Glomerular endothelial cell (primary cell): ENCODE data around the gene FYB2. TPM values are rescaled to one million over a fixed set of nuclear protein-coding genes. Genes with fewer than 3 reads are reported as not detected.

ENCODE experiments used
- DNase-seq: peaks from one replicate; pipeline ENCODE4 v3.0.0-alpha.2; 2011; ENCODE audit warnings: low read depth, low spot score; ENCODE audit errors: extremely low read depth
- total RNA-seq: library from RNA; depleted of rRNA; stranded (reverse); fragments of >200 nt; gene quantifications from 2 replicates; pipeline ENCODE4 v1.2.3, GENCODE V29; 2015

FYB2 gene
- total RNA-seq, 1 donor from 2014 or later, result not detected

DNA sequence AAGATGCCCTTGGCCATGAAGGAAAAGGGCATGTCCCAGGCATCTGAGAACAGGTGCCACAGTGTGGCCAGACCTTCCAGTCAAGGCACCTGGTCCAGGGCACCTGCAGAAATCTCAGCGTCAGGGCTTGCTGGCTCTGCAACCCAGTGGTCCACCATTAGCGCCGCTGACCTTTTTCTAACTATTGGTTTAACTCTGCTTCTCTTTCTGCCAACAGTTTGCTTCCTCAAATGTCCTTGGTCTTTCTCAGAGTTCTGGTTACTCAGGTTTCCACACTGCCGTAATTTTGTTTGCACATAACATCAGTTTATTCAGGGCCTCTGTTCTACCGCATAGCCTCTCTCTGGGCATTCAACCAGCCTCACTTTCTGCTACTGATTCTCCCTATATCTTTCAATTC is 16.5 kb upstream of the FYB2 start:
- DNase-seq, result no peak

GRCh38 chr1:56834137-56834900 is 15.1 kb upstream of the FYB2 start:
- DNase-seq, result no peak

- no peak for DNase-seq
These were observed 13.9 kb upstream of the FYB2 start for GRCh38 chr1:56833088-56833487.

GRCh38 chr1:56831871-56832693 is 12.9 kb upstream of the FYB2 start:
- peak; percentile 70 for DNase-seq

DNA sequence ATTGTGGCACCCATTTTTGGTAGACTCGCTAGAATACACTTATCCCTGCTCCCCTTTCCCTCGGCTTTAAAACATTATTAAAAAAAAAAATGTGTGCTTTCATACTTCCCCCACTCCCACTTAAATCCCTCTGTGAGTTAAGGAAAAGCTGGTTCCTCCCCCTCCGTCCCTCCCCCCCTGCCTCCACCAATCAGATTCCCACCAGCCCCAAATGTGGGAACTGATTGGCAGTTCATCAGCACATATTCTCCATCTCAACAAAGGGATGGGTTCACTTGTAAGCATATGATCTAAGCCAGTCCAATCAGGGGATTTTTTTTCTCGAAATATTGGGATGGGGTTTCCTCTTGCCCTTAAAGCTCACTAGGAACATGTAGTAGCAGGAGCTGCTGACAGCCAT is 10.8 kb upstream of the FYB2 start:
- DNase-seq, result no peak

- DNase-seq, result no peak
These were observed 8.5 kb upstream of the FYB2 start for GRCh38 chr1:56827711-56828110.

DNA sequence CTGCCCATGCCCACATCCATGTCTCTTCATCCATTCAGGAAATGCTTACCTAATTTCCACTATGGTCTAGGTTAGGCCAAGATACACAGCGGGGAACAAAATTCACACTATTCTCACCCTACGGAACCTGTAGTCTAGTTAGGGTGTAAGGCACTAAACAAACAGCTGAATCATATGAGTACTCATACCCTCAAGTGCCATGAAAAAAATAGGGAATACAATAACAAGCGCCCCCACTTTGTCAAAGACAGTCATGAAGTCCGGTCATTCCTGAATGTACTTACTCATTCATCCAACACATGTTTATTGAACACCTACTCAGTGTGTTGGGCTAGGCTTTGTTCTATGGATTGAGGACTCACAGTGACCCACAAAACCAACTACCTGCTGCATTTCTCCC is 6.2 kb upstream of the FYB2 start:
- no peak for DNase-seq

- DNase-seq, result no peak
These were observed 5.7 kb upstream of the FYB2 start for GRCh38 chr1:56824938-56825337.

DNA sequence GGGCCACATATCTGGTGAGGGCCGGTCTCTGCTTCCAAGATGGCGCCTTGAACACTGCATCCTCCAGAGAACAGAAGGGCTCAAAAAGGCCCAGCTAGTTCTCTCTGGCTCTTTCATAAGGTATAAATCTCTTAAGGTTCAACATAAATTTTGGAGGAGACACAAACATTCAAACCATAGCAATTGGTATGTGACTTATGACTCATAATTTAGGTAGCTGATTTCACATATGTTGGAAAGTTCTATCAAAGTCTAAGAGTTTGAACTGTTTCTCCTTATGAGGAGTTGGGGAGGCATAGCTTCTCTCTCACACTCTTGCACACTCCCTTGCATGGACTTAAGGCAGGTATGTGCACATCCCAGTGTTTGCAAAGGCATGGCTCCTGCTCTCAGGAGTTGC is 5.1 kb upstream of the FYB2 start:
- no peak for DNase-seq

DNA sequence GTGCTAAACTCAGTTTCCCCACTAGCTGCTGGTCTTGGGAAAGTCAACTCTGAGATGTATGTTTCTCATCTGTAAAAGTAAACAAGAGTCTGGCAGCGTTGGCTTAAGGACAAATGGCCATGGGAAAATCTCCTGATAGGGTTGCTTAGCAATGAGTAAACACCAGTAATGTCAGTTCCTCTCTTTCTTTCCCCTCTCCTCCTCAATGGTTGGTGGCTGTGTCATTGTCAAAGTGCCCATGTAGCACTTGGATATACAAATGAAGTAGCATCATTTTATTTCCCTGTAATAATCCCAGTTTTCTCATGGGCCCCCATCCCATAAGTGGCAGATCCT is 2.2 kb upstream of the FYB2 start:
- DNase-seq, result no peak

DNA sequence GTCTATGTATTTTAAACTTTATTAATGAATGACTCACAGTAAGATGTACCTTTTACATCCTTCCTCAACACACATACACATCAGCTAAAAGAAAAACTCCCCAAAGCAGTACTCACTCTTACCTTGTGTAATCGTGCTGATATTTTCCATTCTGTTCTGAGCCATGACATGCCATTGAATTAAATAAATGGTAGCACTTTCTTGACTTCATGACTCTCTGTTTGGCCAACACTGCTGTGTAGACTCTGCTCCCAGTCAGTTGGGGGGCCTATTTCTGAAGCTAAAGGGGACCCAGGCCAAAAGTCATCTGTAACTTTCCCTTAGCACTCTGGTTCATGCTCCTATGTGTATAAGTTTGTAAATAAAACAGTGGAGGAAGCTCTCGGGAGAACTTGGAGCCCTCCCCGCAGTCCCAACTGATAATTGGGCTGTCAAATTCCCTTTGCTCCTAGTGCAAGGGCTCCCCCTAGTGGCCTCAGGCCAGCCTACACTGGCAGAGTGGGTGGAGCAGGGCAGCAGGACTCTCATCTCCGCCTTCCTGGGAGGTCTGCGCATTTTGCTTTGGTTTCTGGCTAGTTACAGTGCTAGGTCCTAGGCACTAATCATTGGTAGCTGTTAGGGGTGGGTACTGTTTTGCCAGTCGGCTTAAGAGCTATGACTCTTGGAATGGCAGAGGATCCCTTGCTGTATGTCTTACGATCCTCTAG is 1.7 kb upstream of the FYB2 start:
- no peak for DNase-seq

- no peak for DNase-seq
These were observed 1.3 kb downstream of the FYB2 start for GRCh38 chr1:56817716-56818463.

DNA sequence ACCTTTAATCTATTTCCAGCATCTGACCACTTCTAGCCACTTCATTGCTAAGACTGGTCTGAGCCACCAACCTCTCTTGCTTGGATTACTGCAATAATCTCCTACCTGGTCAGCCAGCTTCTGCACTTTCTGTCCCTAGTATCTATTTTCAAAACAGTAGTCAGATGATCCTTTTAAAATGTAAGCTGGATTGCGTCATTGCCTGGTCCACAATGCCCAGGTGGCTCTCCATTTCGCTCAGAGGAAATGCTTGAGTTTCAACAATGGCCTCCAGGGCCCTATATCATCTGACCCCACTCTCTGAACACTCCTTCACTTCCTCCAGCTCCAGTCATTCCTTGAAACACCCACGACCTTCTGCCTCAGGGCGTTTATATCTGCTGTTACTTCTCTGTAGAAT is 2.3 kb downstream of the FYB2 start:
- DNase-seq, result no peak

DNA sequence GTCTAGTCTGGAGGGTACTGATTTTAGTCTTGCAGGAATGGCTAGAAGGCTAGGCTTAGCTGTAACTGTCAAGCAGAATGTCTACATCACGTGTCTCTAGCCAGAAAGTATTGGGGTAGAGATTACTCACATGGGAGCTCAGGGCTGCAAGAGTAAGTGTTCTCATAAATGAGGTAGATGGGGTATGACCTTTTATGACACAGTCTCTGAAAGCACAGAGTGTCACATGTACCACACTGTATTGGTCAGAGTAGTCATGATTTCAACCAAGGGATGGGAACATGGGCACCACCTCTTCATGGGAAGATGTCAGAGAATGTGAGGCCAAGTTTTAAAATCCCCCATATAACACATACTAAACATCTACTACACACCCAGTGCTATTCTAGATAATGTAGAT is 2.9 kb downstream of the FYB2 start:
- DNase-seq, result no peak

GRCh38 chr1:56814205-56814604 is 5.0 kb downstream of the FYB2 start:
- DNase-seq, result no peak

DNA sequence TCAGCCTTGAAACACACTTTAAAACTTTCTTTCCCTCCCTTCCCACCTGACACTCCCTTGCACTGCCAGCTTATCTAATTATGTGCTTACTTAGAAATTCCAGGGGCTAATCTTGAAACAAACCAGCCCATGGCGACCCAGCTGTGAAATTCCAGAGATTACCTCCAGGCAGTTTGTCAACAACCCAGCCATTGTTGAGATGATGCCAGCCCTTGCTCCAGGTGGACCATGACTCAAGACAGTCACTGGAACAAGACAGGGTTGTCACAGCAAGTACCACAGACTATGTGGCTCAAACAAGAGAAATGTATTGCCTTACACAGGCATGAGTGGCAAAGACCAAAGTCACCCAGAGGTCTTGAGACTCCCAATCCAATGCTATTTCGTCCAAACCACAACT is 7.9 kb downstream of the FYB2 start:
- no peak for DNase-seq

DNA sequence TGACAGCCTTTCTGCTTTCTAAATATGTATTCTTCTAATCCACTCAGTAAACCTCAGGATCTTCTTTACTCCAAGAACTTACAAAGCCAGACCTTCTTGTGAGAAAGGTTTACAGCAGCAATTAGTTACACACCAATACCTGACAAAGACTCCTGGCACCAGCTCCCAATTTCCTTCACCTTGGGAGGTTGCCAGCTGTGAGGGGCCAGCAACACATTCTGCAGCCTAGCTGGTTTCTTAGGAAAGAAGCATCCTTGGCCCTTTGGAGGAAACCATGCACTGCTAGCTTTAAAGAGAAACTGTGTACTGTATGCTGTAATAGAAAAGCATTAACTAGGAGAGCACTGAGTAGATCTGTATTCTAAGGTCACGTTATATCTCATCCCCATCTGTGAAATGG is 10.8 kb downstream of the FYB2 start:
- no peak for DNase-seq

DNA sequence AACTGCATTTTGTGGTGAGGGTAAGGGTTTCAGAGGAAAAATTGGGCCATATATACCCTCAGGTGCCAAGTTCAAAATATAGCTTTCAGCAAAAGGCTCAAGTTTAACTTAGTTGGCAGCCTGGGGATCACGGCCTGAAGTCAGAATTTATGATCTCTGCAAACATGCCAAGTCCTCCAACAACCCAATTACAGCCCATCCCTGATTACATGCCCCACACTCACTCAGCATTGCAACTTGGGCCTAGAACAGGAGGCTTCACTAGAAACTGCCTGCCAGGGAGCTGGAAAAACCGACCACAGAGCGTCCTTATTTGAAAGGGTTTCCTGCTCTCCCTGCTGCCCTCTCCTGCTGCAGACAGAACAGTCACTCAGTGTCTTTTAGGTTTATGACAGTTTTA is 12.4 kb downstream of the FYB2 start:
- DNase-seq, result no peak

- no peak for DNase-seq
These were observed 15.5 kb downstream of the FYB2 start for GRCh38 chr1:56803561-56804156.

DNA sequence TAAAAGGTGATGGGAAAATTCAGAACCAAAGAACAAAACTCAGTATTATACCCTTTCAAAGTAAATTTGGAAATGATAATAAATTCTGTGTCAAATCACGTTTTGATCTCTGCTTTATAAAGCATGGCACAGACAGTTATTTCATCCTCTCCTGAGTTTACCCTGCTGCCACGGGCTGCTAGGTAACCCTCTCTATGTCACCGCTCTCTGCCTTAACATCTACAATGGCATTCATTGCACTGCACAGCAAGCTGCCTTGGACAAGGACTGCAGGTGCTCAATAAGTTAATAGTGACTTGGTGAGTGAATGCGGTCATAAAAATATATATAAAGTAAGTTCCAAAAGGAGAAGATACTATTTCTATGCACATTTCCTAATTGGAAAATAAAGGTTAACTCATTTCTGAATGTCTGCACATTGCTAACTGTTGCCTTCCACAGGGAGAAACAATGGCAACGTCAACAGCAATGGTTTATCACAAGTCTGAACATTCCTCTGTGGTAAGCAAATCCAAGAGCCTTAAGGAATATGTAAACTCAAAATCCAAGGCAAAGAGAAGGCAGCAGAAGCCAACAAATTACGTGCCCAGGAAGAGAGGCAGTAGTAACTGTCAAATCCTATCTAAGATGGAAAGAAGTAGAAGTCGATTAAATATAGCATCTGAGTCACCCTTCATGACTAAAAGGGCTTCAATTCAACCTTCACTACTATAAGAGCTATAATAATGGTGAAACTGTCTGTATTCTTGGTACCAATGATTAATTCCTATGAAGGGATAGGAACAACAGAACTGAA is 19.4 kb downstream of the FYB2 start:
- DNase-seq, result no peak
